ENCODE data around the gene DEFB124.

- TF ChIP-seq CTCF (IDR thresholded peaks at IDR 0.05; ENCODE audit: low read depth, low read length) (no peak), EZH2phosphoT487 (IDR thresholded peaks at IDR 0.05; ENCODE audit: low read depth) (no peak)
These were observed 860 bp downstream of the DEFB124 start for GRCh38 chr20:31474097-31474436.
